NB4 (cell line): ENCODE measurements around the gene TCTN3.
"Not testable (repeated sequence)": the region's sequence is repeated elsewhere in the genome, so short reads cannot be mapped to it uniquely, and the experiment has no call there.

Source experiments
- DNase-seq: peaks from one replicate; pipeline ENCODE4 v3.0.0; 2010; ENCODE audit warnings: low read depth
- H3K4me3 ChIP-seq: one replicate; pipeline ENCODE4 v1.5.1; 2011; ENCODE audit warnings: mild to moderate bottlenecking, low read depth, low read length, moderate library complexity
- MYC ChIP-seq: IDR thresholded peaks from 2 replicates; pipeline ENCODE4 v1.6.1; 2011; ENCODE audit warnings: low read depth, low read length
- POLR2A ChIP-seq: IDR thresholded peaks from 2 replicates; pipeline ENCODE4 v1.6.1; 2011; ENCODE audit warnings: mild to moderate bottlenecking; ENCODE audit not compliant: insufficient read length; ENCODE audit errors: extremely low read depth
- TF ChIP-seq, protein P1 (sequence below): IDR thresholded peaks from 2 replicates; pipeline ENCODE4 v1.6.1; 2011; ENCODE audit warnings: low read depth, low read length
- TF ChIP-seq, protein P2 (sequence below): IDR thresholded peaks from one replicate; pipeline ENCODE4 v1.5.1; 2012; ENCODE audit warnings: low read depth, low read length

TCTN3 gene

GRCh38 chr10:95635319-95635733, 58.4 kb downstream of the TCTN3 start:
- no peak for TF ChIP-seq POLR2A
- no peak overlapping the region for H3K4me3 ChIP-seq
- no peak for DNase-seq

DNA sequence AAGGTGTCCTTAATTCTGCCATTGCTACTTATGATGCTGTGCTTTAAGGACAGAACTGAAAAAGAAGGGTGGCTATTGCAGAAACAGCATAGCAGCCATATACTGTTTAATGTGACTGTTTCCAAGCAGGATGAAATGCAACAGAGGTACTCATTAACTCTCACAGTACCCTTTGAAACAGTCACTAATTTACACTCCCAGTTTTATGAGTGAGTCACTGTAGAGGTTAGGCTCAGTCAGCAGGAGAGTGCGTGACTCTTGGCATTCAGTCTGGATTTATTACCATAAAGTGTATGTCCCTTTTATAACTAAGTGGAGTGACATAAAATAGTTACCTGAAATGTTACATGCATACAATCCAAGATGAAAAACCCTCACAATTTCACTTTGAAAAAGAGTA, 64.9 kb downstream of the TCTN3 start:
- no peak for DNase-seq
- no peak overlapping the region for H3K4me3 ChIP-seq
- TF ChIP-seq MYC (no peak), POLR2A (no peak)
- TF ChIP-seq, protein P1, sequence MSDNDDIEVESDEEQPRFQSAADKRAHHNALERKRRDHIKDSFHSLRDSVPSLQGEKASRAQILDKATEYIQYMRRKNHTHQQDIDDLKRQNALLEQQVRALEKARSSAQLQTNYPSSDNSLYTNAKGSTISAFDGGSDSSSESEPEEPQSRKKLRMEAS: no peak
- TF ChIP-seq, protein P2, sequence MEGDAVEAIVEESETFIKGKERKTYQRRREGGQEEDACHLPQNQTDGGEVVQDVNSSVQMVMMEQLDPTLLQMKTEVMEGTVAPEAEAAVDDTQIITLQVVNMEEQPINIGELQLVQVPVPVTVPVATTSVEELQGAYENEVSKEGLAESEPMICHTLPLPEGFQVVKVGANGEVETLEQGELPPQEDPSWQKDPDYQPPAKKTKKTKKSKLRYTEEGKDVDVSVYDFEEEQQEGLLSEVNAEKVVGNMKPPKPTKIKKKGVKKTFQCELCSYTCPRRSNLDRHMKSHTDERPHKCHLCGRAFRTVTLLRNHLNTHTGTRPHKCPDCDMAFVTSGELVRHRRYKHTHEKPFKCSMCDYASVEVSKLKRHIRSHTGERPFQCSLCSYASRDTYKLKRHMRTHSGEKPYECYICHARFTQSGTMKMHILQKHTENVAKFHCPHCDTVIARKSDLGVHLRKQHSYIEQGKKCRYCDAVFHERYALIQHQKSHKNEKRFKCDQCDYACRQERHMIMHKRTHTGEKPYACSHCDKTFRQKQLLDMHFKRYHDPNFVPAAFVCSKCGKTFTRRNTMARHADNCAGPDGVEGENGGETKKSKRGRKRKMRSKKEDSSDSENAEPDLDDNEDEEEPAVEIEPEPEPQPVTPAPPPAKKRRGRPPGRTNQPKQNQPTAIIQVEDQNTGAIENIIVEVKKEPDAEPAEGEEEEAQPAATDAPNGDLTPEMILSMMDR: no peak

GRCh38 chr10:95626500-95626899, 67.2 kb downstream of the TCTN3 start:
- H3K4me3 ChIP-seq: no peak overlapping the region
- no peak for DNase-seq
- TF ChIP-seq MYC: no peak
- TF ChIP-seq POLR2A: no peak
- TF ChIP-seq, protein P1: no peak
- TF ChIP-seq, protein P2: no peak

DNA sequence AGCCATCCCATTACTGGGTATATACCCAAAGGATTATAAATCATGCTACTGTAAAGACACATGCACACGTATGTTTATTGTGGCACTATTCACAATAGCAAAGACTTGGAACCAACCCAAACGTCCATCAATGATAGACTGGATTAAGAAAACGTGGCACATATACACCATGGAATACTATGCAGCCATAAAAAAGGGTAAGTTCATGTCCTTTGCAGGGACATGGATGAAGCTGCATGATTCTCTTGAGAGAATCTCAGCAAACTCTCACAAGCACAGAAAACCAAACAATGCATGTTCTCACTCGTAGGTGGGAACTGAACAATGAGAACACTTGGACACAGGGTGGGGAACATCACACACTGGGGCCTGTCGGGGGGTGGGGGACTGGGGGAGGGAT, 73.3 kb downstream of the TCTN3 start:
- not testable (repeated sequence) for DNase-seq, H3K4me3 ChIP-seq

DNA sequence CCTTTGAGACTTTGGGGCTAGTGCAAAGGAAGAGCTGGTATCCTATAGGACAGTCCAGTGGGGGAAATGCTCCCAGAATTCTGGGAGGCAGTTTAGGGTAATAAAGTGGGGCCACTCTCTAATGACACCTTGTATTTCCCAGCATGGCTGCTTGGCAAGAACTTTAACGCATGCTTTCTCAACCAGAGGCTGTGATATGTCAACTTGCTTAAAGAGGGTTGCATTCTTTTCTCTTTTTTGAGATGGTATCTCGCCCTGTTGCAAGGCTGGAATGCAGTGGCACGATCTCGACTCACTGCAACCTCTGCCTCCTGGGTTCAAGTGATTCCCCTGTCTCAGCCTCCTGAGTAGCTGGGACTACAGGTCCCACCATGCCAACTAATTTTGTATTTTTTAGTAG, 75.6 kb downstream of the TCTN3 start:
- H3K4me3 ChIP-seq: no peak overlapping the region

GRCh38 chr10:95616446-95616845, 77.3 kb downstream of the TCTN3 start:
- TF ChIP-seq POLR2A (no peak), MYC (no peak)
- TF ChIP-seq, protein P1: no peak
- TF ChIP-seq, protein P2: no peak
- H3K4me3 ChIP-seq: no peak overlapping the region
- no peak for DNase-seq

More for the DNA sequence above, 75.6 kb downstream of the TCTN3 start:
- TF ChIP-seq POLR2A (no peak), MYC (no peak)
- TF ChIP-seq, protein P1: no peak
- TF ChIP-seq, protein P2: no peak
- no peak for DNase-seq
